ENCODE measurements around the gene MSI2. TPM values are rescaled to one million over a fixed set of nuclear protein-coding genes. Genes with fewer than 3 reads are reported as not detected.
A peak's percentile ranks its signal among the peaks of the same experiment; 100 is the strongest.

The MSI2 gene
- total RNA-seq, 1 donor from 2014 or later = 144 TPM

DNA sequence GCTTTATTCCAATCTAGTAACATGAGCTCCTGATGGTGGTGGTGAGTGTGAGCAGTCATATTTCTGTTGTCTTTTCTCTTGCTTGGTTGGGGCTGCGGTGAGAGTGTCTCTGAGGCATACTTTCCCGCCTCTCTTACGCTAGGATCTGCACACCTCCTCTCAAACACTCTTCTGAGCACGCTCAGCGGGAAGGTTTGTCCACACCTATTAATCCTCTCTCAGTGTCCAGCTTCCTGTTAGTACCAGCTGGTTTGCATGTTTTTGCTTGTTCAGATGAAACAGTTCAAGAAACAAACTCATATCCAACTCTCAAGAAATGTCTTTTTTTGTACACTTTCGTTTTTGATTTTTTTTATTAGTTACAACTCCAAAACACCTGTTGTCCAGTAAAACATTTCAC is 399.2 kb downstream of the MSI2 start:
- peaks cover under 1% of the 10 kb centered on the region for H3K4me1 Mint-ChIP-seq
- no peak overlapping the region for H3K27ac Mint-ChIP-seq
- H3K36me3 Mint-ChIP-seq = peaks cover 11% of the 10 kb centered on the region
- H3K4me3 Mint-ChIP-seq = no peak overlapping the region
- no peaks in the 10 kb centered on the region for H3K27me3 Mint-ChIP-seq (ENCODE audit: low read depth)
- H3K9me3 Mint-ChIP-seq = no peaks in the 10 kb centered on the region
- no peak for TF ChIP-seq CTCF (IDR thresholded peaks at IDR 0.05; ENCODE audit: unreplicated experiment)
- no peak for DNase-seq (ENCODE audit: low spot score in 2 of 2, unreplicated experiment in 2 of 2)

DNA sequence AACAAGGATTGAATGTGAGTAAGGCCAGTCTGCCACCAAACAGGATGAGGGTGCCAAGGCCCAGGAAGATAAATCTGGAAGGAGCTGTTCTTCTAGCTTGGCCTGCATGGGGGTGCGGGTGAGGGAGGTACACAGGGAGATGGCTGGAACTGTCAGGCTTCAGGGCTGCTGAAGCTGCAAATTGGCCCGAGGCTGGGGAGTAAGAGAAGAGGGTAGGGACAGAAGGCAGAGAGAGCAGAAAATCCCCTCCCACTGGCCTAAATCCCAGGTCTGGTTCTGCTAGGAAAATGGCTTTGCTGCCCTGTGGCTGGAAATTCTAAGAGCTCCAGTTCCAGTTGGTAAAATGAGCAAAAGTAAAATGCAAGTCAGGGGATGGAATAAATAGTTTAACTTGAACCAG is 400.9 kb downstream of the MSI2 start:
- Mint-ChIP-seq H3K9me3 (no peaks in the 10 kb centered on the region), H3K4me1 (peaks cover 3% of the 10 kb centered on the region), H3K27me3 (ENCODE audit: low read depth) (no peaks in the 10 kb centered on the region), H3K36me3 (peaks cover 12% of the 10 kb centered on the region), H3K27ac (no peak overlapping the region), H3K4me3 (no peak overlapping the region)
- no peak for DNase-seq (ENCODE audit: low spot score in 2 of 2, unreplicated experiment in 2 of 2)
- no peak for TF ChIP-seq CTCF (IDR thresholded peaks at IDR 0.05; ENCODE audit: unreplicated experiment)

- Mint-ChIP-seq H3K36me3 (peaks cover 7% of the 10 kb centered on the region), H3K4me1 (peaks cover 31% of the 10 kb centered on the region), H3K27me3 (ENCODE audit: low read depth) (no peaks in the 10 kb centered on the region), H3K27ac (peak overlapping the region; percentile 68), H3K4me3 (no peak overlapping the region), H3K9me3 (no peaks in the 10 kb centered on the region)
- DNase-seq (ENCODE audit: low spot score in 2 of 2, unreplicated experiment in 2 of 2) = no peak
- TF ChIP-seq CTCF (IDR thresholded peaks at IDR 0.05; ENCODE audit: unreplicated experiment) = no peak
These were observed 405.7 kb downstream of the MSI2 start for GRCh38 chr17:57662041-57662440.

- Mint-ChIP-seq H3K27me3 (ENCODE audit: low read depth) (no peaks in the 10 kb centered on the region), H3K9me3 (no peaks in the 10 kb centered on the region), H3K36me3 (peaks cover 7% of the 10 kb centered on the region), H3K4me3 (peak overlapping the region; percentile 64), H3K27ac (peak overlapping the region; percentile 90), H3K4me1 (peaks cover 31% of the 10 kb centered on the region)
- DNase-seq (ENCODE audit: low spot score in 2 of 2, unreplicated experiment in 2 of 2) = peak; percentile 91 to 95
- TF ChIP-seq CTCF (IDR thresholded peaks at IDR 0.05; ENCODE audit: unreplicated experiment) = no peak
These were observed 406.5 kb downstream of the MSI2 start for GRCh38 chr17:57662644-57663308.

GRCh38 chr17:57663326-57664070 is 407.2 kb downstream of the MSI2 start:
- Mint-ChIP-seq H3K27ac (peak overlapping the region; percentile 82), H3K27me3 (ENCODE audit: low read depth) (no peaks in the 10 kb centered on the region)
- TF ChIP-seq CTCF (IDR thresholded peaks at IDR 0.05; ENCODE audit: unreplicated experiment) = no peak

More at GRCh38 chr17:57663326-57664070, 407.2 kb downstream of the MSI2 start:
- Mint-ChIP-seq H3K36me3 (peaks cover 5% of the 10 kb centered on the region), H3K4me3 (no peak overlapping the region), H3K9me3 (no peaks in the 10 kb centered on the region), H3K4me1 (peaks cover 35% of the 10 kb centered on the region)
- no peak for DNase-seq (ENCODE audit: low spot score in 2 of 2, unreplicated experiment in 2 of 2)

All from mesothelial cell of epicardium (in vitro differentiated cells).